Kidney epithelial cell (primary cell): ENCODE data around the gene CTRL. TPM values are rescaled to one million over a fixed set of nuclear protein-coding genes. Genes with fewer than 3 reads are reported as not detected.

Experiments
- DNase-seq: peaks from one replicate; pipeline ENCODE4 v3.0.0-alpha.2; 2010; ENCODE audit warnings: low read depth
- H3K27me3 ChIP-seq: 2 replicates; pipeline ENCODE4 v1.6.0; 2011; ENCODE audit warnings: low read length; ENCODE audit not compliant: control insufficient read depth, insufficient read depth
- H3K36me3 ChIP-seq: 2 replicates; pipeline ENCODE4 v1.5.1; 2011; ENCODE audit warnings: low read length; ENCODE audit not compliant: control insufficient read depth, insufficient read depth
- H3K4me3 ChIP-seq: 2 replicates; pipeline ENCODE4 v1.5.1; 2011; ENCODE audit warnings: low read depth, mild to moderate bottlenecking, control low read depth, low read length
- total RNA-seq: library from RNA; depleted of rRNA; stranded (reverse); fragments of >200 nt; gene quantifications from 2 replicates; pipeline ENCODE4 v1.2.3, GENCODE V29; 2015
- TF ChIP-seq, protein P1 (sequence below): IDR thresholded peaks from 2 replicates; pipeline ENCODE4 v1.5.1; 2011; ENCODE audit warnings: mild to moderate bottlenecking, moderate library complexity, low read length, control low read depth, inconsistent platforms; ENCODE audit not compliant: insufficient read depth, poor library complexity, severe bottlenecking

Gene CTRL
- total RNA-seq, 1 donor from 2014 or later: not detected

GRCh38 chr16:67933805-67934204, 2.1 kb upstream of the CTRL start:
- TF ChIP-seq, protein P1, sequence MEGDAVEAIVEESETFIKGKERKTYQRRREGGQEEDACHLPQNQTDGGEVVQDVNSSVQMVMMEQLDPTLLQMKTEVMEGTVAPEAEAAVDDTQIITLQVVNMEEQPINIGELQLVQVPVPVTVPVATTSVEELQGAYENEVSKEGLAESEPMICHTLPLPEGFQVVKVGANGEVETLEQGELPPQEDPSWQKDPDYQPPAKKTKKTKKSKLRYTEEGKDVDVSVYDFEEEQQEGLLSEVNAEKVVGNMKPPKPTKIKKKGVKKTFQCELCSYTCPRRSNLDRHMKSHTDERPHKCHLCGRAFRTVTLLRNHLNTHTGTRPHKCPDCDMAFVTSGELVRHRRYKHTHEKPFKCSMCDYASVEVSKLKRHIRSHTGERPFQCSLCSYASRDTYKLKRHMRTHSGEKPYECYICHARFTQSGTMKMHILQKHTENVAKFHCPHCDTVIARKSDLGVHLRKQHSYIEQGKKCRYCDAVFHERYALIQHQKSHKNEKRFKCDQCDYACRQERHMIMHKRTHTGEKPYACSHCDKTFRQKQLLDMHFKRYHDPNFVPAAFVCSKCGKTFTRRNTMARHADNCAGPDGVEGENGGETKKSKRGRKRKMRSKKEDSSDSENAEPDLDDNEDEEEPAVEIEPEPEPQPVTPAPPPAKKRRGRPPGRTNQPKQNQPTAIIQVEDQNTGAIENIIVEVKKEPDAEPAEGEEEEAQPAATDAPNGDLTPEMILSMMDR: no peak
- Histone ChIP-seq H3K4me3 (no peak overlapping the region), H3K27me3 (no peaks in the 10 kb centered on the region), H3K36me3 (peaks cover 2% of the 10 kb centered on the region)
- DNase-seq: no peak

DNA sequence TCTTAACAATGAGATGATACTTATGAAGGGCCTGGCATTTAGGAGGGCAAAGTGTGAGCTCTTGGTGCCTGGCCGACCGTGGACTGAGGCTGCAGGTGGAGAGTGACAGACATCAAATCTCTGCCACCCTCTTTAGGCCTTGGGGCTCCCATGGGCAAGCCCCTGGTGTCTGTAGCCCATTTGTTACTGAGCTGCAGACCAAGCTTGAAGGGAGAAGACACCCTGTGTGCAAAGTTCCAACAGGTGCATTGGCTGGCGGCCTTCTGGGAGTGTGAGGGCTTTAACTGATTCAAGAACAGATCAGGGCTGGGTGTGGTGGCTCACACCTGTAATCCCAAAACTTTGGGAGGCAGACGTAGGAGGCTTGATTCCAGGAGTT, 789 bp upstream of the CTRL start:
- DNase-seq: no peak
- Histone ChIP-seq H3K27me3 (no peaks in the 10 kb centered on the region), H3K36me3 (peaks cover 2% of the 10 kb centered on the region), H3K4me3 (no peak overlapping the region)
- TF ChIP-seq, protein P1: no peak

DNA sequence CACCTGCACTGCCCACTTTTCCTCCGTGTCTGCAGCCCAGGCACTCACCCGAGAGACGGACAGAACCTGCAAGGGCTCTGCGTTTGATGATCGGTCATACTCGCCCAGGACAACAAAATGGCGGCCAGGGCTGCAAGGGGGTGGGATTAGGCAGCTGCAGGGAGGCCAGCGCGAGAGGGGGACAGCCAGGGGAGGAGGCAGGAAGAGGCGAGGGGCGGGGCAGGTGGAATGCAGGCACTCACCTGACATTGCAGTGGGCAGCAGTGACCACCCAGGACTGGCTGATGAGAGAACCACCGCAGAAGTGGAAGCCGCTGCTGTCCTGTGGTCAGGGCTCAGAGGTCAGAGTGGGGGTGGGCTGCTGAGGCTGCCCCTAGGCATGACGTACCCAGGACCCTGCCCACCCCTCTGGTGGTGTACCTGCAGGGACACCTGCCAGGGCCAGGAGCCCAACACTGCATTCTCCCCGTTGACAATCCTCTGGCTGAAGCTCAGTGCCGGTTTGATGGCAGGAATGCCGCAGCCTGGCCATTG, 917 bp downstream of the CTRL start:
- H3K36me3 ChIP-seq: peaks cover 2% of the 10 kb centered on the region
- H3K4me3 ChIP-seq: no peak overlapping the region
- TF ChIP-seq, protein P1: no peak
- DNase-seq: no peak
- H3K27me3 ChIP-seq: no peaks in the 10 kb centered on the region

DNA sequence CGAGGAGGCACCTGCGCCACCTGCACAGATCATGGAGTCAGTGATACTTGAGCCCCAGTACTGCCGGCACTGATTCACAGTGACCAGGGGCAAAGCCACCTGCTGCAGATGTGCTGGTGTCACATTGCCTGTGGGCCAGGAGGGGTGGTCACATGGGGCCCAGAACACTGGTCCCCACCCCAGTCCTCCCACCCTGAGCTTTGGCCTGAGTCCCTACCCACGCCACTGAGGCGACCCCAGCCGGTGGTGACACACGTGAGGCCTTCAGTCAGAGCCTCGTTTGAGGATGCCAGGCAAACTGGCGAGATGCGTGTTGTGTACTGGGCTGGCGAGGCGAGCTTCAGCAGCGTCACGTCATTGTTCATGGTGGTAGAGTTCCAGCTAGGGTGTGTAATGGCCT, 1.5 kb downstream of the CTRL start:
- TF ChIP-seq, protein P1: no peak
- no peak for DNase-seq
- peaks cover 2% of the 10 kb centered on the region for H3K36me3 ChIP-seq

GRCh38 chr16:67928561-67929364, 2.9 kb downstream of the CTRL start:
- no peak overlapping the region for H3K4me3 ChIP-seq
- peaks cover 2% of the 10 kb centered on the region for H3K36me3 ChIP-seq
- H3K27me3 ChIP-seq: no peaks in the 10 kb centered on the region
- TF ChIP-seq, protein P1: peak; percentile 95
- DNase-seq: no peak

More for the DNA sequence above, 1.5 kb downstream of the CTRL start:
- Histone ChIP-seq H3K4me3 (no peak overlapping the region), H3K27me3 (no peaks in the 10 kb centered on the region)
